ENCODE results near the gene MAPK10. TPM values are rescaled to one million over a fixed set of nuclear protein-coding genes. Genes with fewer than 3 reads are reported as not detected.
A peak's percentile ranks its signal among the peaks of the same experiment; 100 is the strongest.
"Not testable (repeated sequence)": the region's sequence is repeated elsewhere in the genome, so short reads cannot be mapped to it uniquely, and the experiment has no call there.

Gene MAPK10
- total RNA-seq, 4 donors from 2014 or later, result 4.5 to 13.7 (median 9.8) TPM

- H3K4me1 ChIP-seq, result peaks cover 0 to 7% (median 0%) of the 10 kb centered on the region in 4 donors
- H3K9me3 ChIP-seq, result no peaks in the 10 kb centered on the region
- TF ChIP-seq CTCF (IDR thresholded peaks at IDR 0.05) (no peak), POLR2AphosphoS5 (IDR thresholded peaks at IDR 0.05) (no peak), EP300 (IDR thresholded peaks at IDR 0.05) (no peak), POLR2A (IDR thresholded peaks at IDR 0.05; ENCODE audit: low read depth) (no peak)
- H3K27me3 ChIP-seq, result no peaks in the 10 kb centered on the region
- 73% methylated on average over 2 of the region's 2 CpGs for WGBS
- intact Hi-C loops (cut with DNase I), result no loop called here
- no peaks in the 10 kb centered on the region for H3K36me3 ChIP-seq
- DNase-seq (ENCODE audit: extremely low spot score), result no peak
- no peak overlapping the region for H3K4me3 ChIP-seq
- H3K27ac ChIP-seq (replicated peaks in 1 of 4), result no peak overlapping the region
Observed at GRCh38 chr4:86338989-86339388, 20.9 kb downstream of the MAPK10 start.

GRCh38 chr4:86338521-86338920, 21.3 kb downstream of the MAPK10 start:
- no peaks in the 10 kb centered on the region for H3K36me3 ChIP-seq
- no peaks in the 10 kb centered on the region for H3K9me3 ChIP-seq
- no peak overlapping the region for H3K4me3 ChIP-seq
- intact Hi-C loops (cut with DNase I), result no loop called here
- H3K4me1 ChIP-seq, result peaks cover 0 to 7% (median 0%) of the 10 kb centered on the region in 4 donors
- no peak overlapping the region for H3K27ac ChIP-seq (replicated peaks in 1 of 4)
- 73% methylated on average over 3 of the region's 3 CpGs for WGBS
- H3K27me3 ChIP-seq, result no peaks in the 10 kb centered on the region
- TF ChIP-seq POLR2A (IDR thresholded peaks at IDR 0.05; ENCODE audit: low read depth), result no peak
- no peak for DNase-seq (ENCODE audit: extremely low spot score)

- H3K27ac ChIP-seq (replicated peaks in 1 of 4), result no peak overlapping the region
Observed at GRCh38 chr4:86334020-86334750, 25.7 kb downstream of the MAPK10 start.

GRCh38 chr4:86333236-86333635, 26.6 kb downstream of the MAPK10 start:
- Histone ChIP-seq H3K27ac (replicated peaks in 1 of 4) (no peak overlapping the region), H3K36me3 (no peaks in the 10 kb centered on the region), H3K4me3 (no peak overlapping the region), H3K9me3 (no peaks in the 10 kb centered on the region), H3K27me3 (no peaks in the 10 kb centered on the region), H3K4me1 (peaks cover 0 to 6% (median 0%) of the 10 kb centered on the region in 4 donors)
- TF ChIP-seq CTCF (IDR thresholded peaks at IDR 0.05) (no peak), POLR2A (IDR thresholded peaks at IDR 0.05; ENCODE audit: low read depth) (no peak), EP300 (IDR thresholded peaks at IDR 0.05) (no peak), POLR2AphosphoS5 (IDR thresholded peaks at IDR 0.05) (no peak)
- WGBS, result 0% methylated on average over 1 of the region's 1 CpG
- intact Hi-C loops (cut with DNase I), result no loop called here
- no peak for DNase-seq (ENCODE audit: extremely low spot score)

More at GRCh38 chr4:86334020-86334750, 25.7 kb downstream of the MAPK10 start:
- peaks cover 0 to 6% (median 0%) of the 10 kb centered on the region in 4 donors for H3K4me1 ChIP-seq
- H3K36me3 ChIP-seq, result no peaks in the 10 kb centered on the region
- 62% methylated on average over 2 of the region's 2 CpGs for whole genome bisulfite sequencing
- intact Hi-C loops (cut with DNase I), result no loop called here
- no peak overlapping the region for H3K4me3 ChIP-seq
- H3K9me3 ChIP-seq, result no peaks in the 10 kb centered on the region
- no peak for DNase-seq (ENCODE audit: extremely low spot score)
- TF ChIP-seq POLR2A (IDR thresholded peaks at IDR 0.05; ENCODE audit: low read depth), result no peak
- TF ChIP-seq EP300 (IDR thresholded peaks at IDR 0.05), result no peak
- TF ChIP-seq CTCF (IDR thresholded peaks at IDR 0.05), result no peak
- TF ChIP-seq POLR2AphosphoS5 (IDR thresholded peaks at IDR 0.05), result no peak
- no peaks in the 10 kb centered on the region for H3K27me3 ChIP-seq

- intact Hi-C loops (cut with DNase I), result no loop called here
- WGBS, result 46% methylated on average over 5 of the region's 5 CpGs
- DNase-seq (ENCODE audit: extremely low spot score), result no peak
Observed at GRCh38 chr4:86330961-86331742, 28.7 kb downstream of the MAPK10 start.

GRCh38 chr4:86330411-86330810, 29.4 kb downstream of the MAPK10 start:
- intact Hi-C loops (cut with DNase I); H3K4me3 ChIP-seq; H3K27me3 ChIP-seq; H3K4me1 ChIP-seq; DNase-seq (ENCODE audit: extremely low spot score); H3K9me3 ChIP-seq; H3K36me3 ChIP-seq; H3K27ac ChIP-seq (replicated peaks in 1 of 4): not testable (repeated sequence)
- WGBS, result 80% methylated on average over 5 of the region's 5 CpGs

More at GRCh38 chr4:86330961-86331742, 28.7 kb downstream of the MAPK10 start:
- Histone ChIP-seq H3K4me1 (peaks cover 0 to 6% (median 0%) of the 10 kb centered on the region in 4 donors), H3K27ac (replicated peaks in 1 of 4) (peak overlapping the region in 2 of 4 donors; percentile 27 to 35), H3K9me3 (no peaks in the 10 kb centered on the region), H3K36me3 (no peaks in the 10 kb centered on the region), H3K27me3 (no peaks in the 10 kb centered on the region), H3K4me3 (no peak overlapping the region)
- TF ChIP-seq POLR2A (IDR thresholded peaks at IDR 0.05; ENCODE audit: low read depth) (no peak), EP300 (IDR thresholded peaks at IDR 0.05) (no peak), POLR2AphosphoS5 (IDR thresholded peaks at IDR 0.05) (no peak), CTCF (IDR thresholded peaks at IDR 0.05) (no peak)
